Hindlimb muscle (tissue), 1 donor: ENCODE data around the gene CCDC88A. TPM values are rescaled to one million over a fixed set of nuclear protein-coding genes. Genes with fewer than 3 reads are reported as not detected.

Experiments used
- polyA plus RNA-seq: library from polyadenylated mRNA; unstranded; fragments of 120-200 nt; gene quantifications from one replicate; pipeline ENCODE4 v1.2.1, GENCODE V29; 2013; ENCODE audit not compliant: insufficient read length

The CCDC88A gene
- polyA plus RNA-seq, 1 donor, result 50.7 TPM

Other genes starting within 250 kb of the CCDC88A start
- gene CLHC1, start 187.6 kb downstream of the CCDC88A start, polyA plus RNA-seq, result 15.4 TPM
- gene RPS27A, start 187.2 kb downstream of the CCDC88A start, polyA plus RNA-seq, result 1,898 TPM
- gene MTIF2, start 150.6 kb downstream of the CCDC88A start, polyA plus RNA-seq, result 21.2 TPM
- gene CFAP36, start 99.9 kb upstream of the CCDC88A start, polyA plus RNA-seq, result 25.9 TPM
- gene PPP4R3B, start 197.8 kb upstream of the CCDC88A start, polyA plus RNA-seq, result 35.2 TPM